ENCODE results near the gene ARAP1. TPM values are rescaled to one million over a fixed set of nuclear protein-coding genes. Genes with fewer than 3 reads are reported as not detected.

Gene ARAP1
- total and polyA plus RNA-seq, 8 donors = 32.2 to 201 (median 69.8) TPM

DNA sequence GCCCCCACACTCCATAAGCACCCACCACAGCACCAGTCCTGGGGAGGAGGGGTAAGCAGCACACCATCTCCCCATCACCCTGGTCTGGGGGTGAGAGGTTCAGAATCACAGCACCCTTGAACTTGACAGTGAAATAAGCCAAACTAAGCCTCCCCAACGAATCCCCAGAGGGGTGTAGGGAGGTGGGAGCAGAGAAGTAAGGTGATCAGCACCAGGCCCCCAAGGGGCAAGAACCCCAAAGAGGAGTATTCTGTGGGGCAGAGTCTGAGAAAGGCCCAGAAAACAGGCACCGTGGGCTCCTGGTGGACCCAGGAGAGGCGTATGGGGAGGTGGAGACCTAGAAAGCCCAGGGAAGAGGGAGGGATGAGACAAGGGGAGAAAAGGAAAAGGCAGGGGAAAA lies 30.9 kb downstream of the ARAP1 start:
- whole genome bisulfite sequencing, 5 donors = 3 to 16% (median 7%) methylated on average over 3 of the region's 3 CpGs
- H3K9me3 ChIP-seq = no peaks in the 10 kb centered on the region
- intact Hi-C loops (cut with DNase I; ENCODE audit: low total_unique reads) = loop anchor here (10.0 kb wide), 1 partner anchor 94 kb away; the partner anchor contains the start of gene ATG16L2
- peak overlapping the region; percentile 84 to 93 (median 88) for H3K27ac ChIP-seq
- H3K4me1 ChIP-seq = peaks cover 45 to 90% (median 71%) of the 10 kb centered on the region in 4 donors
- no peaks in the 10 kb centered on the region for H3K27me3 ChIP-seq
- TF ChIP-seq, protein P1, sequence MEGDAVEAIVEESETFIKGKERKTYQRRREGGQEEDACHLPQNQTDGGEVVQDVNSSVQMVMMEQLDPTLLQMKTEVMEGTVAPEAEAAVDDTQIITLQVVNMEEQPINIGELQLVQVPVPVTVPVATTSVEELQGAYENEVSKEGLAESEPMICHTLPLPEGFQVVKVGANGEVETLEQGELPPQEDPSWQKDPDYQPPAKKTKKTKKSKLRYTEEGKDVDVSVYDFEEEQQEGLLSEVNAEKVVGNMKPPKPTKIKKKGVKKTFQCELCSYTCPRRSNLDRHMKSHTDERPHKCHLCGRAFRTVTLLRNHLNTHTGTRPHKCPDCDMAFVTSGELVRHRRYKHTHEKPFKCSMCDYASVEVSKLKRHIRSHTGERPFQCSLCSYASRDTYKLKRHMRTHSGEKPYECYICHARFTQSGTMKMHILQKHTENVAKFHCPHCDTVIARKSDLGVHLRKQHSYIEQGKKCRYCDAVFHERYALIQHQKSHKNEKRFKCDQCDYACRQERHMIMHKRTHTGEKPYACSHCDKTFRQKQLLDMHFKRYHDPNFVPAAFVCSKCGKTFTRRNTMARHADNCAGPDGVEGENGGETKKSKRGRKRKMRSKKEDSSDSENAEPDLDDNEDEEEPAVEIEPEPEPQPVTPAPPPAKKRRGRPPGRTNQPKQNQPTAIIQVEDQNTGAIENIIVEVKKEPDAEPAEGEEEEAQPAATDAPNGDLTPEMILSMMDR (IDR thresholded peaks at IDR 0.05) = no peak
- TF ChIP-seq POLR2A (IDR thresholded peaks at IDR 0.05) (no peak), EP300 (IDR thresholded peaks at IDR 0.05) (no peak), POLR2AphosphoS5 (IDR thresholded peaks at IDR 0.05) (no peak)
- H3K36me3 ChIP-seq = peaks cover 0 to 35% (median 25%) of the 10 kb centered on the region in 4 donors
- no peak for DNase-seq
- H3K4me3 ChIP-seq = peak overlapping the region; percentile 61 to 75 (median 66)

DNA sequence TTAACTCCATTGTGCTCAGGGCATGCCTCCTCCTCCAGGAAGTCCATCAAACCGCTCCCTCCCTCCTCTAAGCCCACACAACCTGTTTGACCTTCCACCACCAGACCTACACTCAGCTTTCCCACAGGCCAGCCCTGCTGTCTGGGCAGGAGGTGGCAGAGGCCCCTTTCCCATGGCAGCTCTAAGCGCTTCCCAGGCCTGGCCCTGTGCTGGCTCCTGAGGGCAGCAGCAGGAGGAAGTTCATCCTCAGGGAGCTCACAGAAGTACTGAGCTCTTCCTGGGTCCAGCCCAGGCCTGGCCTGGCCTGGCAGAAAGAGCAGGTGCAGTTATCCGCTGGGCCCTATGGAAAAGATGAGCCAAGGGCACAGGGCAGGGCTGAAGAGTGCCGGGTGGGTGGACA lies 31.4 kb downstream of the ARAP1 start:
- Histone ChIP-seq H3K4me3 (peak overlapping the region; percentile 61 to 75 (median 66)), H3K4me1 (peaks cover 45 to 88% (median 73%) of the 10 kb centered on the region in 4 donors), H3K27ac (peak overlapping the region; percentile 84 to 93 (median 88)), H3K36me3 (peaks cover 0 to 32% (median 25%) of the 10 kb centered on the region in 4 donors), H3K27me3 (no peaks in the 10 kb centered on the region), H3K9me3 (no peaks in the 10 kb centered on the region)
- intact Hi-C loops (cut with DNase I; ENCODE audit: low total_unique reads) = loop anchor here (10.0 kb wide), 1 partner anchor 94 kb away; the partner anchor contains the start of gene ATG16L2
- 25 to 62% (median 36%) methylated on average over 4 of the region's 4 CpGs for WGBS, 5 donors
- DNase-seq = peak in 1 of 2 donors; percentile 53
- TF ChIP-seq, protein P1 (IDR thresholded peaks at IDR 0.05) = no peak
- no peak for TF ChIP-seq EP300 (IDR thresholded peaks at IDR 0.05)
- no peak for TF ChIP-seq POLR2AphosphoS5 (IDR thresholded peaks at IDR 0.05)
- TF ChIP-seq POLR2A (IDR thresholded peaks at IDR 0.05) = no peak

DNA sequence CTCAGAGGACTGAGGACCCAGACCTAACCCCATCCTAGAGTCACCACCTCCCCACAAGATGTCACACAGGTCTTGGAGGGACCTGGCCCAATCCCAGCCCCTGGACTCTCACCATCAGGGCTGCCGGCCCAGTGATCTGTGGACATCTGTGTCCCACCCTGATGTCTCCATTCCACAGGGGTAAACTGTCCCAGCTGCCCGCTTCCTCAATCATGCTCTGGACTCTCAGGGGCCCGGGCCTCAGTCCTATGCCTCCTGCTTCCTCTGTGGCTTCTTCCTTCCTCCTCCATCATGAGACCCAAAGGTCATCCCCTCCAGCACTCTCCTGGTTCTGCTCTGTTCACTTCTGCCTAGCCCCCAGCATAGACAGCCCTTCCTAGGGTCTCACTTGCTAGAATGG lies 32.2 kb downstream of the ARAP1 start:
- Histone ChIP-seq H3K4me1 (peaks cover 41 to 86% (median 71%) of the 10 kb centered on the region in 4 donors), H3K4me3 (peak overlapping the region; percentile 61 to 75 (median 66)), H3K36me3 (peaks cover 0 to 31% (median 25%) of the 10 kb centered on the region in 4 donors), H3K27me3 (no peaks in the 10 kb centered on the region), H3K9me3 (no peaks in the 10 kb centered on the region), H3K27ac (peak overlapping the region in 3 of 5 donors; percentile 49 to 88 (median 88))
- TF ChIP-seq POLR2AphosphoS5 (IDR thresholded peaks at IDR 0.05) (no peak), POLR2A (IDR thresholded peaks at IDR 0.05) (no peak), EP300 (IDR thresholded peaks at IDR 0.05) (no peak)
- TF ChIP-seq, protein P1 (IDR thresholded peaks at IDR 0.05) = no peak
- intact Hi-C loops (cut with DNase I; ENCODE audit: low total_unique reads) = loop anchor here (10.0 kb wide), 1 partner anchor 95 kb away; the partner anchor contains the start of gene ATG16L2
- no peak for DNase-seq
- WGBS, 5 donors = 52 to 72% (median 61%) methylated on average over 3 of the region's 3 CpGs

DNA sequence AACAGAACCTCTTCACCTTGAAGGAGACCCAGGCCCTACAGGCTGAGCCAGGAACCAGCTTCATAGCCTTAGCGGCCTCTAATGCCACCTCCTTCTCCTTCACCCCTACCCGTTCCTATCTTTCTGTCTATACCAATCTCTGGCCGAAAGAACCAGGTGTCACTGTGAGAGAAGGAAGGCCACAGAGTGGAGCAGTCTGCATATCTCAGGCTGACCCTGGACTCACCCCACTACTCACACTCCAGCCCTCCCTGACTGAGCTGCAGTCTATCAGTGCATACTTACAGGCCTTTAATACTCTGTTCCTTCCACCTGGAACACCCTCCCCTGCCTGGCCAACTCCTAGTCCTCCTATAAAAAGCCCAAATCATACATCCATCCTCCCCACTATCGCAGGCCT lies 32.7 kb downstream of the ARAP1 start:
- Histone ChIP-seq H3K4me1 (peaks cover 40 to 87% (median 69%) of the 10 kb centered on the region in 4 donors), H3K4me3 (peak overlapping the region in 2 of 4 donors; percentile 61 to 75), H3K9me3 (no peaks in the 10 kb centered on the region), H3K27me3 (no peaks in the 10 kb centered on the region), H3K27ac (peak overlapping the region in 4 of 5 donors; percentile 16 to 88 (median 40)), H3K36me3 (peaks cover 0 to 36% (median 25%) of the 10 kb centered on the region in 4 donors)
- TF ChIP-seq EP300 (IDR thresholded peaks at IDR 0.05) (no peak), POLR2AphosphoS5 (IDR thresholded peaks at IDR 0.05) (no peak), POLR2A (IDR thresholded peaks at IDR 0.05) (no peak)
- TF ChIP-seq, protein P1 (IDR thresholded peaks at IDR 0.05) = no peak
- DNase-seq = no peak
- intact Hi-C loops (cut with DNase I; ENCODE audit: low total_unique reads) = no loop called here
- 65 to 80% (median 73%) methylated on average over 4 of the region's 4 CpGs for WGBS, 5 donors
